ENCODE measurements around the gene TXLNB.

The TXLNB gene

DNA sequence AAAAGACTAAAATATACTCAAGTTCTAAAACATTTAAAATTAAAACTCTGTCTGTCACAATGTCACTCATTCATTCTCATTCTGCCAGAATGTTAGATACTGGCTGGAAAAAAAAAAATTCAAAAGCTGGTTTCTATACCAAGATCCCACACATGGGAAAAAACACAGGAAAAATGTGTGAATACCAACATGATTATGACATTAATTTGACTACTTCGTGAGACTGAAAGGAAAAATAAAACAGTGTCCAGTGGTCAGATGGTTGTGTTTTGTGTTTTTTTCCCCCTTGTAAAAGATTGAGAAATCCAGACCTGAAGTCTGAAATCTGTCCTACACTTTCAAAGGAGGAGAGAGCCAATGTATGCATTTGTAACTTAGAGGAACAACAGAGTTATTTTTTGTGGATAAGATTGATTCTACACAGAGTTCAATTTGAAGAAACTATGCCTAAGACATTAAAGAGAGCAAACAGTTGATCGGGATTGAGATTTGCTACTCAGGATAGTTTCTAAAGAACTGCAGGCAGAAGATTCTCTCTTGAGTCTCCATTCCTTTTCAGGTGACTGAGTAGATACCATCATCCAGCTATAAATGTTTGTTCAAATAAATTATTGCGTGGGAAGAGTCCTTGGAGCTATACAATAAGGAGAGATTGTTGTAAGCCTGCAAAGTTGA lies 39.2 kb upstream of the TXLNB start:
- no peak overlapping the region for H3K27ac ChIP-seq (ENCODE audit: extremely low read depth, low read depth, low read length)
- H3K4me3 ChIP-seq (ENCODE audit: low read depth, low read length) = no peak overlapping the region
- ChIA-PET POLR2A (no interaction called here), CTCF (interaction anchor here (0.6 kb wide), 1 partner anchor 694 kb away, joined by 3 read pairs; no protein-coding TSS in a partner anchor)
- TF ChIP-seq, protein P1, sequence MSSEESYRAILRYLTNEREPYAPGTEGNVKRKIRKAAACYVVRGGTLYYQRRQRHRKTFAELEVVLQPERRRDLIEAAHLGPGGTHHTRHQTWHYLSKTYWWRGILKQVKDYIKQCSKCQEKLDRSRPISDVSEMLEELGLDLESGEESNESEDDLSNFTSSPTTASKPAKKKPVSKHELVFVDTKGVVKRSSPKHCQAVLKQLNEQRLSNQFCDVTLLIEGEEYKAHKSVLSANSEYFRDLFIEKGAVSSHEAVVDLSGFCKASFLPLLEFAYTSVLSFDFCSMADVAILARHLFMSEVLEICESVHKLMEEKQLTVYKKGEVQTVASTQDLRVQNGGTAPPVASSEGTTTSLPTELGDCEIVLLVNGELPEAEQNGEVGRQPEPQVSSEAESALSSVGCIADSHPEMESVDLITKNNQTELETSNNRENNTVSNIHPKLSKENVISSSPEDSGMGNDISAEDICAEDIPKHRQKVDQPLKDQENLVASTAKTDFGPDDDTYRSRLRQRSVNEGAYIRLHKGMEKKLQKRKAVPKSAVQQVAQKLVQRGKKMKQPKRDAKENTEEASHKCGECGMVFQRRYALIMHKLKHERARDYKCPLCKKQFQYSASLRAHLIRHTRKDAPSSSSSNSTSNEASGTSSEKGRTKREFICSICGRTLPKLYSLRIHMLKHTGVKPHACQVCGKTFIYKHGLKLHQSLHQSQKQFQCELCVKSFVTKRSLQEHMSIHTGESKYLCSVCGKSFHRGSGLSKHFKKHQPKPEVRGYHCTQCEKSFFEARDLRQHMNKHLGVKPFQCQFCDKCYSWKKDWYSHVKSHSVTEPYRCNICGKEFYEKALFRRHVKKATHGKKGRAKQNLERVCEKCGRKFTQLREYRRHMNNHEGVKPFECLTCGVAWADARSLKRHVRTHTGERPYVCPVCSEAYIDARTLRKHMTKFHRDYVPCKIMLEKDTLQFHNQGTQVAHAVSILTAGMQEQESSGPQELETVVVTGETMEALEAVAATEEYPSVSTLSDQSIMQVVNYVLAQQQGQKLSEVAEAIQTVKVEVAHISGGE (tag by site-specific recombination; conservative IDR thresholded peaks at IDR 0.05; ENCODE audit: low read depth) = no peak
- TF ChIP-seq ZNF837 (tag by site-specific recombination; IDR thresholded peaks at IDR 0.05) (no peak), ZNF350 (tag by site-specific recombination; IDR thresholded peaks at IDR 0.05) (no peak), ZNF529 (tag by site-specific recombination; IDR thresholded peaks at IDR 0.05; ENCODE audit: insufficient replicate concordance) (no peak), ZNF624 (tag by site-specific recombination; IDR thresholded peaks at IDR 0.05) (no peak), ZNF621 (tag by site-specific recombination; IDR thresholded peaks at IDR 0.05) (no peak), SP7 (tag by site-specific recombination; IDR thresholded peaks at IDR 0.05) (no peak), ZNF274 (IDR thresholded peaks at IDR 0.05; ENCODE audit: low read length) (no peak), ZNF274 (tag by site-specific recombination; IDR thresholded peaks at IDR 0.05; ENCODE audit: borderline replicate concordance) (no peak), SCRT2 (tag by site-specific recombination; IDR thresholded peaks at IDR 0.05) (no peak), GFI1B (tag by site-specific recombination; IDR thresholded peaks at IDR 0.05) (no peak), ZNF140 (tag by site-specific recombination; IDR thresholded peaks at IDR 0.05) (no peak)
- TF ChIP-seq, protein P2, sequence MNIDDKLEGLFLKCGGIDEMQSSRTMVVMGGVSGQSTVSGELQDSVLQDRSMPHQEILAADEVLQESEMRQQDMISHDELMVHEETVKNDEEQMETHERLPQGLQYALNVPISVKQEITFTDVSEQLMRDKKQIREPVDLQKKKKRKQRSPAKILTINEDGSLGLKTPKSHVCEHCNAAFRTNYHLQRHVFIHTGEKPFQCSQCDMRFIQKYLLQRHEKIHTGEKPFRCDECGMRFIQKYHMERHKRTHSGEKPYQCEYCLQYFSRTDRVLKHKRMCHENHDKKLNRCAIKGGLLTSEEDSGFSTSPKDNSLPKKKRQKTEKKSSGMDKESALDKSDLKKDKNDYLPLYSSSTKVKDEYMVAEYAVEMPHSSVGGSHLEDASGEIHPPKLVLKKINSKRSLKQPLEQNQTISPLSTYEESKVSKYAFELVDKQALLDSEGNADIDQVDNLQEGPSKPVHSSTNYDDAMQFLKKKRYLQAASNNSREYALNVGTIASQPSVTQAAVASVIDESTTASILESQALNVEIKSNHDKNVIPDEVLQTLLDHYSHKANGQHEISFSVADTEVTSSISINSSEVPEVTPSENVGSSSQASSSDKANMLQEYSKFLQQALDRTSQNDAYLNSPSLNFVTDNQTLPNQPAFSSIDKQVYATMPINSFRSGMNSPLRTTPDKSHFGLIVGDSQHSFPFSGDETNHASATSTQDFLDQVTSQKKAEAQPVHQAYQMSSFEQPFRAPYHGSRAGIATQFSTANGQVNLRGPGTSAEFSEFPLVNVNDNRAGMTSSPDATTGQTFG (tag by site-specific recombination; IDR thresholded peaks at IDR 0.05; ENCODE audit: borderline replicate concordance) = no peak
- TF ChIP-seq, protein P3, sequence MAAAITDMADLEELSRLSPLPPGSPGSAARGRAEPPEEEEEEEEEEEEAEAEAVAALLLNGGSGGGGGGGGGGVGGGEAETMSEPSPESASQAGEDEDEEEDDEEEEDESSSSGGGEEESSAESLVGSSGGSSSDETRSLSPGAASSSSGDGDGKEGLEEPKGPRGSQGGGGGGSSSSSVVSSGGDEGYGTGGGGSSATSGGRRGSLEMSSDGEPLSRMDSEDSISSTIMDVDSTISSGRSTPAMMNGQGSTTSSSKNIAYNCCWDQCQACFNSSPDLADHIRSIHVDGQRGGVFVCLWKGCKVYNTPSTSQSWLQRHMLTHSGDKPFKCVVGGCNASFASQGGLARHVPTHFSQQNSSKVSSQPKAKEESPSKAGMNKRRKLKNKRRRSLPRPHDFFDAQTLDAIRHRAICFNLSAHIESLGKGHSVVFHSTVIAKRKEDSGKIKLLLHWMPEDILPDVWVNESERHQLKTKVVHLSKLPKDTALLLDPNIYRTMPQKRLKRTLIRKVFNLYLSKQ (tag by site-specific recombination; IDR thresholded peaks at IDR 0.05; ENCODE audit: borderline replicate concordance) = no peak
- TF ChIP-seq, protein P4, sequence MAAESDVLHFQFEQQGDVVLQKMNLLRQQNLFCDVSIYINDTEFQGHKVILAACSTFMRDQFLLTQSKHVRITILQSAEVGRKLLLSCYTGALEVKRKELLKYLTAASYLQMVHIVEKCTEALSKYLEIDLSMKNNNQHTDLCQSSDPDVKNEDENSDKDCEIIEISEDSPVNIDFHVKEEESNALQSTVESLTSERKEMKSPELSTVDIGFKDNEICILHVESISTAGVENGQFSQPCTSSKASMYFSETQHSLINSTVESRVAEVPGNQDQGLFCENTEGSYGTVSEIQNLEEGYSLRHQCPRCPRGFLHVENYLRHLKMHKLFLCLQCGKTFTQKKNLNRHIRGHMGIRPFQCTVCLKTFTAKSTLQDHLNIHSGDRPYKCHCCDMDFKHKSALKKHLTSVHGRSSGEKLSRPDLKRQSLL (tag by site-specific recombination; IDR thresholded peaks at IDR 0.05) = no peak
- TF ChIP-seq, protein P5, sequence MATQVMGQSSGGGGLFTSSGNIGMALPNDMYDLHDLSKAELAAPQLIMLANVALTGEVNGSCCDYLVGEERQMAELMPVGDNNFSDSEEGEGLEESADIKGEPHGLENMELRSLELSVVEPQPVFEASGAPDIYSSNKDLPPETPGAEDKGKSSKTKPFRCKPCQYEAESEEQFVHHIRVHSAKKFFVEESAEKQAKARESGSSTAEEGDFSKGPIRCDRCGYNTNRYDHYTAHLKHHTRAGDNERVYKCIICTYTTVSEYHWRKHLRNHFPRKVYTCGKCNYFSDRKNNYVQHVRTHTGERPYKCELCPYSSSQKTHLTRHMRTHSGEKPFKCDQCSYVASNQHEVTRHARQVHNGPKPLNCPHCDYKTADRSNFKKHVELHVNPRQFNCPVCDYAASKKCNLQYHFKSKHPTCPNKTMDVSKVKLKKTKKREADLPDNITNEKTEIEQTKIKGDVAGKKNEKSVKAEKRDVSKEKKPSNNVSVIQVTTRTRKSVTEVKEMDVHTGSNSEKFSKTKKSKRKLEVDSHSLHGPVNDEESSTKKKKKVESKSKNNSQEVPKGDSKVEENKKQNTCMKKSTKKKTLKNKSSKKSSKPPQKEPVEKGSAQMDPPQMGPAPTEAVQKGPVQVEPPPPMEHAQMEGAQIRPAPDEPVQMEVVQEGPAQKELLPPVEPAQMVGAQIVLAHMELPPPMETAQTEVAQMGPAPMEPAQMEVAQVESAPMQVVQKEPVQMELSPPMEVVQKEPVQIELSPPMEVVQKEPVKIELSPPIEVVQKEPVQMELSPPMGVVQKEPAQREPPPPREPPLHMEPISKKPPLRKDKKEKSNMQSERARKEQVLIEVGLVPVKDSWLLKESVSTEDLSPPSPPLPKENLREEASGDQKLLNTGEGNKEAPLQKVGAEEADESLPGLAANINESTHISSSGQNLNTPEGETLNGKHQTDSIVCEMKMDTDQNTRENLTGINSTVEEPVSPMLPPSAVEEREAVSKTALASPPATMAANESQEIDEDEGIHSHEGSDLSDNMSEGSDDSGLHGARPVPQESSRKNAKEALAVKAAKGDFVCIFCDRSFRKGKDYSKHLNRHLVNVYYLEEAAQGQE (tag by site-specific recombination; IDR thresholded peaks at IDR 0.05) = no peak
- H3K36me3 ChIP-seq (ENCODE audit: control insufficient read depth in 2 of 2, insufficient read depth in 1 of 2, low read length in 2 of 2) = no peaks in the 10 kb centered on the region
- no peaks in the 10 kb centered on the region for H3K4me1 ChIP-seq (ENCODE audit: control insufficient read depth, insufficient read depth, low read length)
- no peaks in the 10 kb centered on the region for H3K9me3 ChIP-seq (ENCODE audit: control insufficient read depth, insufficient read depth, low read depth, low read length)

Data from HEK293 (cell line).